Mesodermal cell (in vitro differentiated cells): ENCODE results near the gene MICAL3.
"Not testable (repeated sequence)": the region's sequence is repeated elsewhere in the genome, so short reads cannot be mapped to it uniquely, and the experiment has no call there.

Experiments
- H3K27ac ChIP-seq: 2 replicates; pipeline ENCODE4 v1.7.0; 2013; ENCODE audit warnings: mild to moderate bottlenecking, low read depth, low read length, moderate library complexity; ENCODE audit not compliant: severe bottlenecking
- H3K36me3 ChIP-seq: 2 replicates; pipeline ENCODE4 v1.7.1; 2013; ENCODE audit warnings: mild to moderate bottlenecking, low read length, moderate library complexity; ENCODE audit not compliant: control insufficient read depth, insufficient read depth
- H3K4me1 ChIP-seq: one replicate; pipeline ENCODE4 v1.7.1; 2013; ENCODE audit warnings: mild to moderate bottlenecking, low read length; ENCODE audit not compliant: insufficient read depth, control insufficient read depth, poor library complexity, severe bottlenecking
- H3K4me3 ChIP-seq: 2 replicates; pipeline ENCODE4 v1.7.0; 2013; ENCODE audit warnings: low read length, control low read depth, mild to moderate bottlenecking; ENCODE audit not compliant: insufficient read depth, poor library complexity, severe bottlenecking; ENCODE audit errors: extremely low read depth
- H3K9me3 ChIP-seq: 2 replicates; pipeline ENCODE4 v1.7.1; 2013; ENCODE audit warnings: mild to moderate bottlenecking, low read length, moderate library complexity; ENCODE audit not compliant: control insufficient read depth
- WGBS, 2 experiments: methylation state at CpG; one replicate each; pipeline ENCODE4 v1.1.5; 2013; ENCODE audit warnings: missing lambda C conversion rate in 2 of 2; ENCODE audit not compliant: insufficient coverage in 2 of 2; 5-methylcytosine and 5-hydroxymethylcytosine counted together

The MICAL3 gene

GRCh38 chr22:18013436-18013835 lies 10.9 kb downstream of the MICAL3 start:
- Histone ChIP-seq H3K4me1 (peaks cover 4% of the 10 kb centered on the region), H3K4me3 (no peak overlapping the region), H3K36me3 (no peaks in the 10 kb centered on the region), H3K27ac (no peak overlapping the region), H3K9me3 (no peaks in the 10 kb centered on the region)
- no CpG with 5 or more reads among the region's 2 CpGs for WGBS, 2 experiments

DNA sequence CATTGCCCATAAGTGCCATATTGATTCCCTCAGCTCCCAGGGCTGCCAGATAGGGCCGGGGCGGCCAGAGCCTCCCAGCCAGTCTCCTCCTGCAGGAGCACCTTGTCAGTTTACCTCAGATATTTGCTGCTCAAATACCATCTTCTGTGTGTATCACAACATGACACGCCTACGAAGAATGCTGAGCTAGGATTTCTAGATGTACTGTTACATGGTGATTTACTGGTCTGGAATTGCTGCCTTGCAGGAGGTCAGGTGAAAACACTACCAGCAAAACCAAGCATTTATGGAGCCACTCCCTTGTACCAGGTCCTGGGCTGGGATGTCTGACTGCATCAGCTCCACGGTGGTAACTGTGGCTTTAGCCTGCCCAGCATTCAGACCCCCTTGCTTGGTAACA lies 11.8 kb downstream of the MICAL3 start:
- H3K36me3 ChIP-seq, result no peaks in the 10 kb centered on the region
- no peak overlapping the region for H3K27ac ChIP-seq
- no peak overlapping the region for H3K4me3 ChIP-seq
- 72 to 100% methylated on average over 2 to 4 of the region's 5 CpGs for WGBS, 2 experiments
- no peaks in the 10 kb centered on the region for H3K9me3 ChIP-seq
- H3K4me1 ChIP-seq, result peaks cover 4% of the 10 kb centered on the region

DNA sequence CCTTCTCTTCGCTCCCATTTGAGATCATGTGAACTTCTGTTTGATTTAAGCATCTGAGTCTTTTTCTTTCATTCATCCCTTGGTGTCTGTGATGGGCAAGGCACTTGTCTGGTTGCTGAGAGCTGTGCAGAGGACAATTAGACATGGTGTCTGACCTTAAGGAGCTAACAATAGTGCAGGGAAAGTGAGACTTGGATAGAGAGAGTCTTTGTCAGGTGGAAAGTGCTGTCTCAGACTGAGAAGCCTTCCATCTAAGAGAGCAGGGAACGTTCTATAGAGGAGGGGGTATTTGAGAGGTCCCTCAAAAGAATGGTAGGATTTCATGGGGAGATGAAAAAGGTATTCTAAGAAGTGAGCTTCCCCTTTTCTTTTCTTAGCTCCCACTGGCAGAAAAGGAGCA lies 14.1 kb downstream of the MICAL3 start:
- no peak overlapping the region for H3K4me3 ChIP-seq
- H3K36me3 ChIP-seq, result no peaks in the 10 kb centered on the region
- 67% methylated on average over 1 of the region's 2 CpGs; no CpG with 5 or more reads in 1 of the 2 experiments for WGBS, 2 experiments
- no peaks in the 10 kb centered on the region for H3K9me3 ChIP-seq
- peaks cover 8% of the 10 kb centered on the region for H3K4me1 ChIP-seq
- H3K27ac ChIP-seq, result no peak overlapping the region

- peaks cover 8% of the 10 kb centered on the region for H3K4me1 ChIP-seq
- no peaks in the 10 kb centered on the region for H3K9me3 ChIP-seq
- no peak overlapping the region for H3K4me3 ChIP-seq
- WGBS, 2 experiments, result 85 to 89% methylated on average over 4 of the region's 4 CpGs
- H3K36me3 ChIP-seq, result no peaks in the 10 kb centered on the region
- no peak overlapping the region for H3K27ac ChIP-seq
These were observed 16.2 kb downstream of the MICAL3 start for GRCh38 chr22:18008136-18008535.

DNA sequence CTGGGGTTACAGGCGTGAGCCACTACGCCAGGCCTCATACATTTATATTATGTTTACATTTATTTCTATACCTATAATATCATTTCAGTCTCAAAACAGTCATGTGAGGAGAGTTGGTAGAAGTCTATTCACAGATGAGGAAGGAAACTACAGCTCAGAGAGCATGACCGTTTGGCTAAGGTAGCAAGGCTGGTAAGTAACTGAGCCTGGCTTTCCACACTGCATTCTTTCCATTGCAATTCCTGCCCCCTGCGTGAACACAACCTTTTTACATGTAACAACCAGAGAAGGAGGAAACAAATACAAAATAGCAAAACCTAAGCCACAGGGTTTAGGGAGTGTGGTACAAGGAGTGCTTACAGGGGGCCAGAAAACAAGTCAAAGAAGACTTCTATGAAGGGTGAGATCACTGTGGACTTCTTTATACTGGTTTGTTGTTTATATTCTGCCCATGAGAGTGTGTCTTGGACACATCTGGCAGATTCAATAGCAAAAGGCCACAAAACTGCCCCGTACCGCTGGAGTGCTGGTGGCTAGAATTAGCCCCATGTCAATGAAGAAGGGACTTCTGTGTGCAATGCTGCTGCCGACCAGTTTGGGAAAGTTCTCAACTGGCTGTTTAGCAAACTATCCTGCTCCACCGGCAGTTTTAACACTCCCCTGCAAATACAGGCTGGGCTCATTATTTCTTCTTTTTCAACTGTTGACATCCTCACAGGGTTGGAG lies 19.0 kb downstream of the MICAL3 start:
- Histone ChIP-seq H3K27ac (no peak overlapping the region), H3K9me3 (no peaks in the 10 kb centered on the region), H3K4me3 (no peak overlapping the region), H3K4me1 (peaks cover 4% of the 10 kb centered on the region), H3K36me3 (no peaks in the 10 kb centered on the region)
- 87 to 90% methylated on average over 3 to 5 of the region's 8 CpGs for WGBS, 2 experiments

DNA sequence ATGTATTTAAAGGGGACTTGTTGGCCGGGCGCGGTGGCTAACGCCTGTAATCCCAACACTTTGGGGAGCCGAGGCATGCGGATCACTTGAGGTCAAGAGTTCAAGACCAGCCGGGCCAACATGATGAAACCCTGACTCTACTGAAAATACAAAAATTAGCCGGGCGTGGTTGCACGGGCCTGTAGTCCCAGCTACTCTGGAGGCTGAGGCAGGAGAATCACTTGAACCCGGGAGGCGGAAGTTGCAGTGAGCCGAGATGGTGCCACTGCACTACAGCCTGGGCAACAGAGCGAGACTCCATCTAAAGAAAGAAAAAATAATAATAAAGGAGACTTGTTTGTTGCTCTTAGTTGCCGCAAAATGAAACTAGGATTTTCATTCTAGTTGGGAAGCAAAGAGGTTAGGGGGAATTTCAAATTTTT lies 22.5 kb downstream of the MICAL3 start:
- H3K4me1 ChIP-seq, result peaks cover 11% of the 10 kb centered on the region
- H3K27ac ChIP-seq, result peak overlapping the region; percentile 99
- H3K4me3 ChIP-seq, H3K36me3 ChIP-seq, H3K9me3 ChIP-seq: not testable (repeated sequence)
- 51 to 55% methylated on average over 14 to 15 of the region's 15 CpGs for WGBS, 2 experiments

DNA sequence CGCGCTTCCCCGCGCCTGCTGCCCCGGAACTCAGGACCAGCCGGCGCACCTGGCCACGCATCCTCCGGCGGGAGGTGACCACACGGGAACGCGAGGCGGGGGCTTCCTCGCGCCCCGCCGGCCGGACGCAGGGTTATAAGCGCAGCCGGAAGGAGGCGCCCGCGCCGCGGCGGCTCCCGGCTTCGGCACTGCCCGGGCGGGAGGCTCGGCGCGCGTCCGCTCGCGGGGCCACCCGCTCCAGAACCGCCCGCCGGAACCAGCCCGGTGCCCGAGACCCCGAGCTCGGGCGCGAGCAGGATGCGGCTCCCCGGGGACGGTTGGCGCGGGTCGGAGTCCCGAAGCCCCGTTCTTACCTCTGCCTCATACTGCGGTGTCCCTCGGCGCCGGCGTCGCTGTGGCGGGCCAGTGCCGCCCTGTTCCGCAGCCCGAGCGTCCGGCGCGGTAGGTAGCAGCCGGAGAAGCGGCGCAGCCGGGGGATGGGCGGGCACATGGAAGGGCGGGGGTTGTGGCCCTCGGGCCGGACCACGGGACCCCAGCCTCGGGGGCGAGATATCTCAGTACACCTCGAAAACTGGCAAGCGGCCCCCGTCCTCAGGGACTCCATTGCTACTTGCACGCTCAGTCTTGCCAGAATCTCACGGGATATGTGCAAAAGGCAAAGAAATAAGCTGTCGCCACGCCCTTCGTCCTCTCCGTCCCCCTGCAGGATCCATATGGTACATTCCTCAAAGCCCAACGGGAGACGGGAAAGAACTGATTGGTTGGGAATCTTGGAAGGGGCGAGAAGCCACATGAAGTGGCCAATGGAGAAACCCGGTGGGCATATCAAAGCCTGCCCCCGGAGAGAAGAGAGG lies 23.1 kb downstream of the MICAL3 start:
- Histone ChIP-seq H3K4me1 (peaks cover 11% of the 10 kb centered on the region), H3K36me3 (no peaks in the 10 kb centered on the region), H3K27ac (peak overlapping the region; percentile 99), H3K4me3 (peak overlapping the region; percentile 73), H3K9me3 (no peaks in the 10 kb centered on the region)
- WGBS, 2 experiments, result 0% methylated on average over 82 to 87 of the region's 96 CpGs

GRCh38 chr22:18000441-18001039 lies 23.8 kb downstream of the MICAL3 start:
- WGBS, 2 experiments, result 1% methylated on average over 25 to 44 of the region's 52 CpGs
- Histone ChIP-seq H3K27ac (peak overlapping the region; percentile 99), H3K4me3 (peak overlapping the region; percentile 73), H3K36me3 (no peaks in the 10 kb centered on the region), H3K9me3 (no peaks in the 10 kb centered on the region), H3K4me1 (peaks cover 7% of the 10 kb centered on the region)

DNA sequence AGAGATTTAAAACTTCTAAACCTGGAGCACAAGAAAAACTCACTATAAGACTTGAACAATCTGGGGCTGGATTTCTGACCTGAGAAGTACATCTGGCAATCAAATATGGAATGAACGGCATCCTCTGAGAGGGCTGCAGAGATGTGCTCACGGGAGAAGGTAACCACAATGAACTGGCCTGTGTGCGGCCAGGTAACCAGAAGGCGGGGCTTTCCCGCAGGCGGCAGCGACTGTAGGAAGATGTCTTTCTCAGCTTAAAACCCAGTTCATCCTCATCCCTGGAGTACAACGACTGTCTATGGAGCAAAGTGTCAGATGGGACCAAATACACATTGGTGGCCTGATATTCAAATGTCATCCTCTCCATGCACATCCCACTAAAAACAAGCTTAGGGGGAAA lies 24.5 kb downstream of the MICAL3 start:
- Histone ChIP-seq H3K4me1 (peaks cover 7% of the 10 kb centered on the region), H3K4me3 (peak overlapping the region; percentile 73), H3K36me3 (no peaks in the 10 kb centered on the region), H3K9me3 (no peaks in the 10 kb centered on the region), H3K27ac (no peak overlapping the region)
- WGBS, 2 experiments, result 72 to 86% methylated on average over 6 to 8 of the region's 8 CpGs

DNA sequence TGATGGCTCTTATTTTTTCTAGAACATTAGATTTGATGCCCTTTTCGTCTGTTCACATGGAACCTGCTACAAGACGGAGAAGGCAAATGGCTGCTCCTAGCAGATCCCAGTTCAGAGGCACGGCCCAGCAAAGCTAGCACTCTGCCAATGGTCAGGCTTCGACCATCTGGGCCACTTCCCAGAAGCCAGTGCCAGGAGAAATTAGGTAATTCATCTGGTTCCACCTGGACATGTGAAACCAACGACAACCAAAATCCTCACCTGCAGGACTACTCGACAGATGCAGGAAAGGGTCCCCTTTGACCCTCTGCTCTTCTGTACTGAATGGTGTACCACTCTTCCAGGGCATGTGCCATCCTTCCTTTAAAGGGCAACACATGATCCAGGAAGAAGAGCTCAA lies 25.4 kb downstream of the MICAL3 start:
- H3K4me1 ChIP-seq, result peaks cover 7% of the 10 kb centered on the region
- no peak overlapping the region for H3K4me3 ChIP-seq
- no peaks in the 10 kb centered on the region for H3K36me3 ChIP-seq
- H3K9me3 ChIP-seq, result no peaks in the 10 kb centered on the region
- WGBS, 2 experiments, result 93 to 96% methylated on average over 6 of the region's 6 CpGs
- no peak overlapping the region for H3K27ac ChIP-seq
